HG03432 (cell line): Measurements from ENCODE around the gene UIMC1.

Experiments
- ATAC-seq: cut with Tn5 transposase; IDR thresholded peaks from one replicate; pipeline ENCODE4 v1.9.1; 2021; ENCODE audit warnings: mild to moderate bottlenecking, moderate library complexity; ENCODE audit not compliant: unreplicated experiment

Gene UIMC1

DNA sequence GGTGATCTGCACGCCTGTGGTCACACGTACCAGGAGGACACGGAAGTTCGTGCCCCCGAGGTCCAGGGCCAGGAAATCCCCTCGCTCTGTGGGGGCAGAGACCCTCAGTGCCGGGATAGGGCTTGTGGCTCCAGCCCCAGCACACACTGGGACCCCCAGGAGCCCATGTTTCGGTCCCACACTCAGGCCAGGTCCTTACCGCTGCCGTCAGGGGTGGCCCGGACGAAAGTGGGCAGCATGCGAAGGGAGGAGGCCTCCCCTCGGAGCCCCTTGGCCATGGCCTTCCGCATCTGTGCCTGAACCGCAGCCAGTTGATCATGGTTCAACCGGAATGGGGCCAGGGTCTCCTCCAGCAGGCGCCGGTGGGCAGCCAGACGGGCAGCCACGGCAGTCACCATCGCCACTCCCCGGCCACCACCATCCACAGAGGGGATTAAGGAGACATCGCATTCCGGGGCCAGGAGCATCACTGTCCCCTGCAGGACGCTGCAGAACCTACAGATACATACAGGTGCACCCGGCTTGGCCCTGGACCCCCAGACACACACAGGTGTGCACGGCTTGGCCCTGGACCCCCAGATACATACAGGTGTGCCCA is 119.2 kb downstream of the UIMC1 start:
- ATAC-seq: no peak

- no peak for ATAC-seq
Measured at GRCh38 chr5:176886336-176887251, 120.0 kb downstream of the UIMC1 start.

DNA sequence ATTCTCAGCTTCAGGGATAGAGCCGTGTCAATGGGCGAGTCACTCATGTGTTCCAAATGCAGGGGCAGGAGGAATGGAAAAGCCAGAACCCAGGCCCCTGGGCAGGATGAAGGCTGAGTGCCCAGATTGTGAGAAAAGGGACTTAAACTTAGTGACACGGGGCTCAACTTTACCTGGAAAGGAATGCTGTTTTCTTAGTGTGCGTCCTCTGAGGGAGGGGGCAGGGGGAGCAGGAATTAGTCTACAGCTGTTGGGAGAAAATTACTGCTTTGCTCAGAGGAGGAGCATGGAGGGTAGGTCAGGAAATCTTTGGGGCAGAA is 122.0 kb downstream of the UIMC1 start:
- ATAC-seq: no peak

GRCh38 chr5:176883700-176884570 is 122.6 kb downstream of the UIMC1 start:
- no peak for ATAC-seq

DNA sequence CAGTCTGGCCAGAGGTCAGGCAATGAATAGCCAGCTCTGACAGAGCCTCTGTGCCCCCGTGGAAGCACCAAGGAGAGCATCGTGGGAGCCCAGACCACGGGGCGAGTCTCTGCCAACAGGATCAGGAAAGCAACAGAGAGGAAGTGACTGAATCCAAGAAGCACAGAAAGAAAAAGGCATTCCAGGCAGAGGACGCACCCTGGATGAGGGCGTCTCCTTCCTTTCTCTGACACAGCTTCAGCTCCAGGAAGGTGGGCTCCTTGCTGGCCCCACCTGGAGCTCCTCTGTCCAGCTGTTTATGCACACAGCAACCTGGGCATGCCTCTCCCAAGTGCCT is 124.0 kb downstream of the UIMC1 start:
- ATAC-seq: no peak

DNA sequence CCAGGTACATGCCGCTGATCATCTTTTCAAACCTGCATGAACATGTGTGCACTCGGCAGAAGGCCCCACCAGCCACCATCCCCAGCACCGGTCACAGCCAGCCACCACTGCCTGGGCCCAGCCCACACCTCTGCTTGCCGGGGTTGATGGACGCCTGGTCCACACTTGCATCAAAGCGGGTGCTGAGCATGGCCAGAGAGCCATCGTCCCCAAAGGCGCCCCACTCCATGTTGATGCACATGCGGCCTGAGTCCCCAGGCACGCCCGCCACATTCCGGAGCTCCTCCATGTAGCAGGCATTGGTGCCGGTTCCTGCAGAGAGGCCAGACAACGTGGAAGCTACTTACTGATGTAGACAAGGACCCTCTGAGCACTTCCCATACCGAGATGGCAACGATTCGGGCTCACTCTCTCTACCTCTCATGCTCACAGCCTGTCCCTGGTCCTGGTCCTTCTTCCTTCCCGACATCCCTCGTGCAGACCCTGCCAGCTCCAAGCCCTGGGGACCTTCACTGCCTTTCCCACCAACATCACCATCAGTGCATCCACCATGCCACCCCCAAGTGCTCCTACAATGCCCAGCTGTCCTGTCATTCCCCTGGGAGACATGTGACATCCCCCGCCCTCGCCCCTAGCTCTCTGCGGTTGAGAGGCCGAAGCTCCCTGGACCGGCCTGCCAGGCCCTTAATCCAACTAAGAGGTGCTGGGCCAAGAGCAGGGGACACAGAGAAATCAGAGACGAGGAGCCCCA is 124.6 kb downstream of the UIMC1 start:
- no peak for ATAC-seq

DNA sequence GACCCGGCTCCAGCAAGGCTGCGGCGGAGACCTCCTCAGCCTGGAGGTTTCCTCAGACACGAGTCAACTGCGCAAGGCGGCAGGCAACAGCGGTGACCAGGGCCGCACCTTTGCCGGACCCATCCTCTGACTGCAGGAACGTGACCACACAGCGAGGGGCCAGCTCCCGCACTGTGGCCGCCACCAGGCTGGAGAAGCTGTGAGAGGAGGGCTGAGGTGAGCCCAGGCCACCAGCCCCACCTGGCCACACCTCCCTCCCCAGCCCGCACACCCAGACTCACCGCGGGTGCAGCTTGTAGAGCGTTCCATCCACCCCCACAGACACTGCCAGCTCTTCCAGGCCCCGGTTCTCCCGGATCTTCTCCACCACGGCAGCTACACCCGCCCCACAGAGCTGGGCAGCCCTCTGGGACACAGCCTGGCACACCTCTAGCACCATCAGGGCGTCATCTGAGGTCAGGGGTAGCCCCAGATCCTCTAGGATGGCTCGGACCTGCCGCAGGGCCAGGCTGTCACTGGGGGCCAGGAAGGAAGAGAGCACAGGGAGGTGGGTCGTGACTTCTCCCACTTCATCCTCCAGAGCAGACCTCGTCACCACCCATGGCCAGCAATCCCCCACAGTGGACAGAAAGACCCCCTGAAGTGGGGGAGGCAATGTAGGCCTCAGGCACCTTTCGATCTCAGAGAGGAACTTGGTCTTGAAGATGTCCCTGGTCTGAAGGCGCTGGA is 125.4 kb downstream of the UIMC1 start:
- ATAC-seq: no peak

GRCh38 chr5:176880366-176881020 is 126.1 kb downstream of the UIMC1 start:
- ATAC-seq: no peak

- no peak for ATAC-seq
Measured at GRCh38 chr5:176879663-176880361, 126.8 kb downstream of the UIMC1 start.

DNA sequence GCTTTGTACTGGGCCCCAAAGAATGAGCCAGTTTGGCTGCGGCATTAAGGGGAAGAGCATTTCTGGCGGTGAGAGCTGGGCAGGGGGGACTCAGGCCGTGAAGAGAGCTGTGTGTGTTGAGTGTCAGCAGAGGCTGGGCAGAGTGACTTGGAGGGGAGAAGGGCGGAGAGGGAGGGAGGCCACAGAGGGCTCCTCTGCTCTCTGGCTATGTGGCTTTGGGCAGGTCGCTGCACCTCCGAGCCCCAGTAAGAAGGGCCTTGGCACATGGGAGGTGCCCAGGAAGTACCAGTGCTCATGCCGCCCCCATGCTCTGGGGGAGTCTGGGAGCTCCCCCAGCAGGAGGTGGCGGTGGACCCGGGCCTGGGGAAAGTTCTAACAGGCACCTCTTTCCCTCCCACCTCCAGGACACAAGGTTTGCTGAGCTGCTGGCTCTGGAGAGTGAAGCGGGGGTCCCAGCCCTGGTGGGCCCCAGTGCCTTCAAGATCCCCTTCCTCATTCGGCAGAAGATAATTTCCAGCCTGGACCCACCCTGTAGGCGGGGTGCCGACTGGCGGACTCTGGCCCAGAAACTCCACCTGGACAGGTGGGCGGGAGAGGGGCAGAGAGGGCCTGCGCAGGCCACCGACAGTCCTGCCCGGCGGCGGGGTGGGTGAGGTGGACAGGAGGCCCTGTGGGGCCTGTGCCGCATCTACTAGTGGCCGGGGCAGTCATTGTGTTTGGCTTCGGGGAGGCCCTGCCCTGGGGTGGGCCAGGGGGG is 127.5 kb downstream of the UIMC1 start:
- ATAC-seq: no peak

- ATAC-seq: no peak
Measured at GRCh38 chr5:176878463-176878862, 128.1 kb downstream of the UIMC1 start.

DNA sequence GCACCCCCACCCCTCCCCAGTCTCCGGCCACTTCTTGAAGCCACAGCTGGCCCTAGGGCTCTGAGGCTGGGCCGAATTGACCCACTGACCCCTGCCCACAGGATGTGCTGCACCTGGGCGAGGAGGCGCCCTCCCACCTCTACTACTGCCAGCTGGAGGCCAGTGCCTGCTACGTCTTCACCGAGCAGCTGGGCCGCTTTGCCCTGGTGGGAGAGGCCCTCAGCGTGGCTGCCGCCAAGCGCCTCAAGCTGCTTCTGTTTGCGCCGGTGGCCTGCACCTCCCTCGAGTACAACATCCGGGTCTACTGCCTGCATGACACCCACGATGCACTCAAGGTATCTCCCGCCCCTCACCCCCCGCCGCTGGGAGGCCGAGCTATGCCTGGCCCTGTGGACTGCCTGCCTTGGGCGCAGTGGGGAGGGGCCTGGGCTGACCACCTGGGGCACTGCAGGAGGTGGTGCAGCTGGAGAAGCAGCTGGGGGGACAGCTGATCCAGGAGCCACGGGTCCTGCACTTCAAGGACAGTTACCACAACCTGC is 128.7 kb downstream of the UIMC1 start:
- ATAC-seq: no peak

DNA sequence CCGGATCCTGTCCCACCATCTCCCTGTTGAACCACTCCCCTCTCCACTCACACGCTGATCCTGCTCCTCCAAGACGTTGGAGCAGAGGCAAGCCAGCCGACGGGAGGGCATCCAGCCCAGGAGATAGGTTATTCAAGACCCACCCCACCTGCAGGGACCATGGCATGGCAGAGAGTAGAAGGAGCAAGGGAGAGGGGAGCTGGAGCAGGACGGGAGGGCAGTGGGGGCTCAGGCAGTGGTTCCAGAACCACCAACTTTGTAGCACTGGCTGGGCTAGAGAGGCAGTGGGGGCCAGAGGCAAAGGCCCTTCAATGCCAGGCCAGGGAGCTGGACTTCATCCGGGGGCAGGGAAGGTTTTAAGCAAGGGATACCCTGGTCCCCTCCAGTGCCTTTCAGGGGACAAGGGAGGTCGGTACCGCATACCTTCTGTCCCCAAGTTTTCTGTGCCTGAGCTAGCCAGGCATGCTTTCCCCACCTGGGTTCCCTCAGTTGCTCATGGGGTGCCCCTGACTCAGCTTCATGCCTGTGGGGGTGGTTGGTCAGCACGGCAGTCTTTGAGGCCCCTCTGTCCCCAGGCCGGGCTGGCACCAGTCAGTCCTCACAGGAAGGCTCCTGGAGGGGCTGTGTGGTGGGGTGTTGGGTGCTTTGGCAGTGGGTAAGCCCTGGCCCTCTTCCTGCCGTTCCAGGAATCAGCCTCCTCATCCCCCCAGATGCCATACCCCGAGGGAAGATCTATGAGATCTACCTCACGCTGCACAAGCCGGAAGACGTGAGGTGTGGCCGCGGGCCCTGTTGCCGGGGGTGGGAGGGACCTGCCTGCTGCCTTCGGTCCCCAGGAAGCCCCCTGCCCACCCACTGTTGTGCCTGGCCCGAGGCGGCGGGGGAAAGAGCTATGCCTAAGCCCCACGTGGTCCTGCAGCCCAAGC is 129.8 kb downstream of the UIMC1 start:
- no peak for ATAC-seq

- no peak for ATAC-seq
Measured at GRCh38 chr5:176875783-176876505, 130.6 kb downstream of the UIMC1 start.

DNA sequence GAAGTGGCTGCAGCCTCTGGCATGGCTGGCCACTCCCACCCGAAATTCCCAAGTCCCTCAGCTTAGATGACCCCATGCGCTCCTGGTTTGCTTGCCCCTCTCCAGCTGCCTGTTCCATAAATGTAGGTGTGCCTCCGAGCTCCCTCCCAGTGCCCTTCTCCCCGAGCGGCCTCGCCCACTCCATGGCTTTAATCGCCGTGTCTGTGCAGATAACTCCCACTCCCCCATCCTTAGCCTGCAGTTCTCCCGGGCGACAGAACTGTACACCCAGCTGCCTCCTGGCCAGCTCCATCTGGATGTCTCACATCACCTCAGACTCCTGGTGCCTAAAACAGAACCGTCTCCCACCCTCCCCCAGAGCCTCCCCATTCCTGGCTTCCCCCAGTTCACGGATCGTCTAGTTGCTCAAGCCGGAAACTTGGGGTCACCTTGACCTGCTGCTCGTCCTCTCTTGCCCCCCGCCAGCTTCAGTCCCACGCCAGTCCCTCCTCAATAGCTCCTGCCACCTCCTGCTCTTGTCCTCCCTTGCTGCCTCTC is 131.5 kb downstream of the UIMC1 start:
- ATAC-seq: no peak

DNA sequence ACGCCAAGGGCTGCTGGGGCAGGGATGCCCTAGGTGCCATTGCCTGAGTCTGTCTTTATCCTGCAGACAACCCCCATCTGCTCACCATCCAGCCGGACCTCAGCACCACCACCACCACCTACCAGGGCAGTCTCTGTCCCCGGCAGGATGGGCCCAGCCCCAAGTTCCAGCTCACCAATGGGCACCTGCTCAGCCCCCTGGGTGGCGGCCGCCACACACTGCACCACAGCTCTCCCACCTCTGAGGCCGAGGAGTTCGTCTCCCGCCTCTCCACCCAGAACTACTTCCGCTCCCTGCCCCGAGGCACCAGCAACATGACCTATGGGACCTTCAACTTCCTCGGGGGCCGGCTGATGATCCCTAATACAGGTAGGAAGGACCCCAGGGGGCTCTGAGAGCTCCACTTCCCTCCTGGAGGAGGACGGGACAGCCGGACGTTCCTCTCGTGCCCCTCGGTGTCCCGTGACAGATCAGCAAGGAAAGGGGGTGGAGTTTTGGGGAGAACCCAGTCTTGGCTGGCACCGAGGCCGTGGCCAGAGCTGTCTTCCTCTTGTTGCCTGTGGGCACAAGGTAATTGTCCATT is 132.3 kb downstream of the UIMC1 start:
- ATAC-seq: no peak
